Neural cell (in vitro differentiated cells): ENCODE results near the gene GZMM. TPM values are rescaled to one million over a fixed set of nuclear protein-coding genes. Genes with fewer than 3 reads are reported as not detected.
A peak's percentile ranks its signal among the peaks of the same experiment; 100 is the strongest.

Experiments
- H2AFZ ChIP-seq: fragments of 200-600, 300-800 bp; sonication (generic), shearing (Covaris generic); 2 replicates; pipeline ENCODE4 v1.6.0; 2014; ENCODE audit warnings: low read depth, mild to moderate bottlenecking, antibody characterized with exemption, low read length, moderate library complexity
- H3F3A ChIP-seq: fragments of 200-600 bp; shearing (Covaris generic); 2 replicates; pipeline ENCODE4 v1.6.1; 2016; ENCODE audit warnings: mild to moderate bottlenecking, moderate library complexity, mixed read lengths, antibody characterized with exemption, low read length; ENCODE audit not compliant: insufficient read depth, poor library complexity, severe bottlenecking
- H3K27ac ChIP-seq: fragments of 200-600, 300-800 bp; sonication (generic), shearing (Covaris generic); 2 replicates; pipeline ENCODE4 v1.5.1; 2014; ENCODE audit warnings: mild to moderate bottlenecking, low read length, moderate library complexity
- H3K27me3 ChIP-seq: fragments of 300-800, 200-600 bp; sonication (generic), shearing (Covaris generic); 2 replicates; pipeline ENCODE4 v1.6.0; 2014; ENCODE audit warnings: mild to moderate bottlenecking, low read depth, low read length, moderate library complexity; ENCODE audit not compliant: insufficient read depth
- H3K36me3 ChIP-seq: fragments of 300-800, 200-600 bp; sonication (generic), shearing (Covaris generic); 2 replicates; pipeline ENCODE4 v1.5.1; 2014; ENCODE audit warnings: mild to moderate bottlenecking, antibody characterized with exemption, low read length, moderate library complexity; ENCODE audit not compliant: insufficient read depth
- H3K4me2 ChIP-seq: fragments of 300-800, 200-600 bp; sonication (generic), shearing (Covaris generic); 2 replicates; pipeline ENCODE4 v1.6.0; 2014; ENCODE audit warnings: mild to moderate bottlenecking, low read length
- H3K4me3 ChIP-seq: fragments of 300-800, 200-600 bp; sonication (generic), shearing (Covaris generic); 2 replicates; pipeline ENCODE4 v1.5.1; 2014; ENCODE audit warnings: mild to moderate bottlenecking, low read length, moderate library complexity
- H3K79me2 ChIP-seq: fragments of 200-600 bp; shearing (Covaris generic); replicated peaks from 2 replicates; pipeline ENCODE4 v1.6.0; 2014; ENCODE audit warnings: mild to moderate bottlenecking, low read length, moderate library complexity; ENCODE audit not compliant: insufficient read depth
- H3K9ac ChIP-seq: fragments of 300-800, 200-600 bp; sonication (generic), shearing (Covaris generic); 2 replicates; pipeline ENCODE4 v1.6.1; 2016; ENCODE audit warnings: mild to moderate bottlenecking, low read length, mixed read lengths
- H3K9me2 ChIP-seq: fragments of 200-600 bp; shearing (Covaris generic); 2 replicates; pipeline ENCODE4 v1.6.1; 2016; ENCODE audit warnings: mild to moderate bottlenecking, low read length, mixed read lengths; ENCODE audit not compliant: insufficient read depth
- H3K9me3 ChIP-seq: fragments of 200-600, 300-800 bp; sonication (generic), shearing (Covaris generic); 2 replicates; pipeline ENCODE4 v1.6.1; 2016; ENCODE audit warnings: mild to moderate bottlenecking, mixed run types, low read length, moderate library complexity, mixed read lengths
- H4K20me1 ChIP-seq: fragments of 200-600 bp; shearing (Covaris generic); 2 replicates; pipeline ENCODE4 v1.6.1; 2016; ENCODE audit warnings: mild to moderate bottlenecking, mixed run types; ENCODE audit not compliant: insufficient read depth
- CTCF ChIP-seq: fragments of 450-650 bp; IDR thresholded peaks from 2 replicates; pipeline ENCODE4 v1.5.1; 2014; ENCODE audit warnings: antibody characterized with exemption, mild to moderate bottlenecking, moderate library complexity; ENCODE audit not compliant: poor library complexity, severe bottlenecking
- EP300 ChIP-seq: fragments of 450-650 bp; conservative IDR thresholded peaks from 2 replicates; pipeline ENCODE4 v1.6.1; 2014; ENCODE audit warnings: antibody characterized with exemption, mild to moderate bottlenecking, moderate library complexity; ENCODE audit not compliant: poor library complexity, severe bottlenecking
- EZH2 ChIP-seq: fragments of 200-600, 300-800 bp; shearing (Covaris generic), sonication (generic); IDR thresholded peaks from 2 replicates; pipeline ENCODE4 v1.6.1; 2014; ENCODE audit warnings: antibody characterized with exemption, low read length, borderline replicate concordance, mild to moderate bottlenecking; ENCODE audit not compliant: insufficient read depth, poor library complexity, severe bottlenecking
- MXI1 ChIP-seq: fragments of 450-650 bp; conservative IDR thresholded peaks from 2 replicates; pipeline ENCODE4 v1.6.1; 2014; ENCODE audit warnings: antibody characterized with exemption, mild to moderate bottlenecking; ENCODE audit not compliant: poor library complexity, severe bottlenecking
- POLR2AphosphoS5 ChIP-seq: IDR thresholded peaks from 2 replicates; pipeline ENCODE4 v1.6.1; 2012
- RAD21 ChIP-seq: fragments of 450-650 bp; conservative IDR thresholded peaks from 2 replicates; pipeline ENCODE4 v1.6.1; 2014; ENCODE audit warnings: antibody characterized with exemption, mild to moderate bottlenecking, moderate library complexity
- REST ChIP-seq: IDR thresholded peaks from 2 replicates; pipeline ENCODE4 v1.6.1; 2012; ENCODE audit warnings: borderline replicate concordance
- SMC3 ChIP-seq: fragments of 450-650 bp; conservative IDR thresholded peaks from 2 replicates; pipeline ENCODE4 v1.6.1; 2014; ENCODE audit warnings: antibody characterized with exemption, mild to moderate bottlenecking, moderate library complexity; ENCODE audit not compliant: poor library complexity
- TAF1 ChIP-seq: IDR thresholded peaks from 2 replicates; pipeline ENCODE4 v1.6.1; 2012; ENCODE audit warnings: low read depth
- polyA plus RNA-seq: library from polyadenylated mRNA; depleted of rRNA; stranded (reverse); fragments of >200 nt; gene quantifications from 2 replicates; pipeline ENCODE4 v1.2.3, GENCODE V29; 2014

The GZMM gene
- polyA plus RNA-seq, 1 donor from 2014 or later, result 0.38 TPM

- Histone ChIP-seq H3K27ac (no peak within 1 kb of the TSS), H3K36me3 (no peaks in the 10 kb centered on the region), H3K9me3 (no peaks in the 10 kb centered on the region), H4K20me1 (no peaks in the 10 kb centered on the region), H3K9me2 (no peaks in the 10 kb centered on the region), H3K27me3 (peaks cover 39% of the 10 kb centered on the region), H3K4me2 (no peak within 1 kb of the TSS), H2AFZ (no peak within 1 kb of the TSS), H3K4me3 (peak within 1 kb of the TSS; percentile 47), H3F3A (no peaks in the 10 kb centered on the region), H3K79me2 (no peaks in the 10 kb centered on the region), H3K9ac (no peak within 1 kb of the TSS)
- TF ChIP-seq CTCF, result no peak
- no peak for TF ChIP-seq MXI1
- no peak for TF ChIP-seq REST
- TF ChIP-seq RAD21, result no peak
- no peak for TF ChIP-seq SMC3
- TF ChIP-seq EZH2, result no peak
- no peak for TF ChIP-seq EP300
- no peak for TF ChIP-seq POLR2AphosphoS5
- TF ChIP-seq TAF1, result no peak
Measured at GRCh38 chr19:496112-496665, 47.7 kb upstream of the GZMM start, which contains the start of gene MADCAM1. MADCAM1 (plus strand) TSS chr19:496486; CDS start chr19:496500, 14 bp downstream.

GRCh38 chr19:496986-497385 lies 46.9 kb upstream of the GZMM start:
- no peaks in the 10 kb centered on the region for H3F3A ChIP-seq

More at GRCh38 chr19:496986-497385, 46.9 kb upstream of the GZMM start:
- Histone ChIP-seq H3K4me3 (peak overlapping the region; percentile 47), H3K36me3 (no peaks in the 10 kb centered on the region), H3K9me2 (no peaks in the 10 kb centered on the region), H3K9ac (no peak overlapping the region), H3K27ac (no peak overlapping the region), H2AFZ (no peak overlapping the region), H3K27me3 (peaks cover 39% of the 10 kb centered on the region), H4K20me1 (no peaks in the 10 kb centered on the region), H3K4me2 (no peak overlapping the region), H3K79me2 (no peaks in the 10 kb centered on the region), H3K9me3 (no peaks in the 10 kb centered on the region)
- TF ChIP-seq SMC3, result no peak
- no peak for TF ChIP-seq EP300
- no peak for TF ChIP-seq CTCF
- no peak for TF ChIP-seq TAF1
- no peak for TF ChIP-seq REST
- no peak for TF ChIP-seq POLR2AphosphoS5
- TF ChIP-seq MXI1, result no peak
- no peak for TF ChIP-seq RAD21
- no peak for TF ChIP-seq EZH2
